ENCODE results near the gene WDR11. TPM values are rescaled to one million over a fixed set of nuclear protein-coding genes. Genes with fewer than 3 reads are reported as not detected.

Gene WDR11
- total RNA-seq, 1 experiment from 2014 or later: 48.3 TPM

GRCh38 chr10:120850911-120851865, at the start of gene WDR11 (continued):
- TF ChIP-seq REST (IDR thresholded peaks at IDR 0.05; ENCODE audit: low read depth) (no peak), ELF1 (IDR thresholded peaks at IDR 0.05; ENCODE audit: borderline replicate concordance, low read depth) (peak; percentile 95), TCF7L2 (IDR thresholded peaks at IDR 0.05; ENCODE audit: borderline replicate concordance, extremely low read depth, insufficient read depth, insufficient read length) (peak; percentile 83), CEBPB (IDR thresholded peaks at IDR 0.05; ENCODE audit: low read depth) (peak; percentile 37; the same call in 1 of the 2 replicates), ZBTB33 (IDR thresholded peaks at IDR 0.05; ENCODE audit: extremely low read depth, insufficient replicate concordance, low read length) (peak; percentile 7)

GRCh38 chr10:120802935-120803334, 48.2 kb upstream of the WDR11 start:
- POLR2A ChIA-PET: no interaction called here
- Histone ChIP-seq H3K36me3 (ENCODE audit: control insufficient read depth in 1 of 2, insufficient read depth in 2 of 2, low read length in 2 of 2) (no peaks in the 10 kb centered on the region), H3K9ac (ENCODE audit: low read length) (no peak overlapping the region), H3K27me3 (ENCODE audit: insufficient read depth, low read length) (peaks cover 53% of the 10 kb centered on the region), H3K79me2 (ENCODE audit: insufficient read depth, low read length) (no peaks in the 10 kb centered on the region), H3K27ac (ENCODE audit: low read depth, low read length) (no peak overlapping the region), H4K20me1 (ENCODE audit: insufficient read depth) (no peaks in the 10 kb centered on the region), H2AFZ (ENCODE audit: low read depth, low read length, poor library complexity, severe bottlenecking) (no peak overlapping the region), H3K4me1 (ENCODE audit: control insufficient read depth in 1 of 2, insufficient read depth in 2 of 2, low read length in 2 of 2) (no peaks in the 10 kb centered on the region), H3K4me2 (ENCODE audit: low read length) (no peak overlapping the region), H3K4me3 (replicated peaks in 1 of 2; ENCODE audit: low read depth in 1 of 2, low read length in 2 of 2) (no peak overlapping the region), H3K9me2 (ENCODE audit: insufficient read depth) (no peaks in the 10 kb centered on the region), H3K9me3 (ENCODE audit: control insufficient read depth in 1 of 2, insufficient read depth in 1 of 2, low read depth in 1 of 2, low read length in 2 of 2) (no peaks in the 10 kb centered on the region)
- ATAC-seq (no peak), DNase-seq (ENCODE audit: low read depth, low spot score) (no peak)
- intact Hi-C loops (cut with micrococcal nuclease): no loop called here
- BruUV-seq (replicated peaks): no TSS peak
- RAD21 ChIA-PET (ENCODE audit: low non-redundant PET in 1 of 2, low total read pairs in 2 of 2, uncharacterized antibody in 2 of 2, unreplicated experiment in 2 of 2): no interaction called here
- CTCF ChIA-PET: no interaction called here
- TF ChIP-seq EZH2phosphoT487 (IDR thresholded peaks at IDR 0.05; ENCODE audit: borderline replicate concordance): no peak
- no peak for TF ChIP-seq TCF7L2 (IDR thresholded peaks at IDR 0.05; ENCODE audit: borderline replicate concordance, extremely low read depth, insufficient read depth, insufficient read length)
- TF ChIP-seq CEBPB (IDR thresholded peaks at IDR 0.05; ENCODE audit: low read depth): no peak
- no peak for TF ChIP-seq SP1 (IDR thresholded peaks at IDR 0.05; ENCODE audit: low read depth)
- TF ChIP-seq CTCF (IDR thresholded peaks at IDR 0.05 in 2 of 3, conservative IDR thresholded peaks at IDR 0.05 in 1 of 3; ENCODE audit: borderline replicate concordance in 1 of 3, insufficient read depth in 1 of 3, low read depth in 2 of 3, low read length in 2 of 3): no peak
- TF ChIP-seq POLR2AphosphoS5 (IDR thresholded peaks at IDR 0.05; ENCODE audit: low read depth, low read length): no peak
- TF ChIP-seq RAD21 (IDR thresholded peaks at IDR 0.05; ENCODE audit: low read depth): no peak
- TF ChIP-seq EGR1 (IDR thresholded peaks at IDR 0.05; ENCODE audit: low read depth): no peak
- TF ChIP-seq ZBTB33 (IDR thresholded peaks at IDR 0.05; ENCODE audit: extremely low read depth, insufficient replicate concordance, low read length): no peak

Data from HCT116 (cell line).